SU-DHL-6 (cell line): Measurements from ENCODE around the gene CASS4.

Source experiments
- H2AFZ ChIP-seq: fragments of 200-600 bp; sonication (generic); 2 replicates; pipeline ENCODE4 v1.6.1; 2014; ENCODE audit warnings: low read depth, mild to moderate bottlenecking, moderate library complexity, mixed read lengths, antibody characterized with exemption, low read length; ENCODE audit not compliant: severe bottlenecking
- H3F3A ChIP-seq: fragments of 200-600 bp; shearing (Covaris generic); 2 replicates; pipeline ENCODE4 v1.6.0; 2016; ENCODE audit warnings: antibody characterized with exemption, mild to moderate bottlenecking; ENCODE audit not compliant: insufficient read depth
- H3K27ac ChIP-seq: fragments of 200-600 bp; sonication (generic); 2 replicates; pipeline ENCODE4 v1.5.1; 2016; ENCODE audit warnings: low read depth, mild to moderate bottlenecking, low read length, moderate library complexity, mixed read lengths
- H3K27me3 ChIP-seq: fragments of 200-600 bp; sonication (generic), shearing (Covaris generic); 2 replicates; pipeline ENCODE4 v1.6.0; 2014; ENCODE audit warnings: mild to moderate bottlenecking, low read length
- H3K36me3 ChIP-seq: fragments of 200-600 bp; sonication (generic); 2 replicates; pipeline ENCODE4 v1.6.1; 2014; ENCODE audit warnings: mild to moderate bottlenecking, low read length, mixed read lengths
- H3K4me2 ChIP-seq: fragments of 300-600, 200-600 bp; shearing (Covaris generic), sonication (generic); 2 replicates; pipeline ENCODE4 v1.6.0; 2014; ENCODE audit warnings: low read length, low read depth, mild to moderate bottlenecking; ENCODE audit not compliant: poor library complexity, severe bottlenecking
- H3K4me3 ChIP-seq: fragments of 200-600 bp; sonication (generic); 2 replicates; pipeline ENCODE4 v1.5.1; 2014; ENCODE audit warnings: antibody characterized with exemption, low read length, mild to moderate bottlenecking, mixed read lengths; ENCODE audit not compliant: insufficient read depth, poor library complexity, severe bottlenecking
- H3K79me2 ChIP-seq: fragments of 200-600 bp; sonication (generic); 2 replicates; pipeline ENCODE4 v1.6.1; 2014; ENCODE audit warnings: mild to moderate bottlenecking, low read length, moderate library complexity; ENCODE audit not compliant: insufficient read depth
- H3K9ac ChIP-seq: fragments of 200-600 bp; sonication (generic); 2 replicates; pipeline ENCODE4 v1.7.0; 2014; ENCODE audit warnings: mild to moderate bottlenecking, low read length
- H3K9me2 ChIP-seq: fragments of 200-600 bp; sonication (generic); replicated peaks from 2 replicates; pipeline ENCODE4 v1.6.1; 2014; ENCODE audit warnings: low read length; ENCODE audit not compliant: insufficient read depth
- H3K9me3 ChIP-seq: fragments of 200-600 bp; sonication (generic); 2 replicates; pipeline ENCODE4 v1.6.1; 2014; ENCODE audit warnings: low read length, mixed read lengths; ENCODE audit not compliant: insufficient read depth
- H4K20me1 ChIP-seq: fragments of 200-600 bp; sonication (generic); 2 replicates; pipeline ENCODE4 v1.6.1; 2014; ENCODE audit warnings: low read depth, mild to moderate bottlenecking, antibody characterized with exemption, low read length, moderate library complexity, mixed read lengths
- CTCF ChIP-seq: fragments of 200-600 bp; sonication (generic); IDR thresholded peaks from one replicate; pipeline ENCODE4 v1.5.1; 2017; ENCODE audit warnings: antibody characterized with exemption, mild to moderate bottlenecking, low read length, moderate library complexity; ENCODE audit not compliant: insufficient read depth, poor library complexity, severe bottlenecking
- EZH2phosphoT487 ChIP-seq: fragments of 200-600 bp; sonication (generic), shearing (Covaris generic); conservative IDR thresholded peaks from 2 replicates; pipeline ENCODE4 v1.6.1; 2018; ENCODE audit warnings: mild to moderate bottlenecking, antibody characterized with exemption, low read length, moderate library complexity, mixed read lengths

Gene CASS4

GRCh38 chr20:56438284-56438683, 26.2 kb downstream of the CASS4 start:
- Histone ChIP-seq H3K9me2 (no peaks in the 10 kb centered on the region), H3K79me2 (no peaks in the 10 kb centered on the region), H3K36me3 (no peaks in the 10 kb centered on the region), H3K4me3 (no peak overlapping the region), H4K20me1 (no peaks in the 10 kb centered on the region), H3F3A (no peaks in the 10 kb centered on the region), H3K27me3 (no peaks in the 10 kb centered on the region), H3K9ac (no peak overlapping the region), H2AFZ (no peak overlapping the region), H3K4me2 (no peak overlapping the region), H3K9me3 (no peaks in the 10 kb centered on the region), H3K27ac (no peak overlapping the region)
- no peak for TF ChIP-seq CTCF
- no peak for TF ChIP-seq EZH2phosphoT487

- Histone ChIP-seq H2AFZ (no peak overlapping the region), H3K9ac (no peak overlapping the region), H3K4me3 (no peak overlapping the region), H3K36me3 (no peaks in the 10 kb centered on the region), H3K79me2 (no peaks in the 10 kb centered on the region), H3K27ac (no peak overlapping the region), H3K9me2 (no peaks in the 10 kb centered on the region), H3K27me3 (no peaks in the 10 kb centered on the region), H3K9me3 (no peaks in the 10 kb centered on the region), H3K4me2 (no peak overlapping the region), H4K20me1 (no peaks in the 10 kb centered on the region), H3F3A (no peaks in the 10 kb centered on the region)
- TF ChIP-seq CTCF: no peak
- no peak for TF ChIP-seq EZH2phosphoT487
Observed at GRCh38 chr20:56439771-56440291, 27.8 kb downstream of the CASS4 start.

- Histone ChIP-seq H2AFZ (no peak overlapping the region), H3K79me2 (no peaks in the 10 kb centered on the region), H3K4me2 (no peak overlapping the region), H3K9ac (no peak overlapping the region), H3K36me3 (no peaks in the 10 kb centered on the region), H3K27ac (no peak overlapping the region), H4K20me1 (no peaks in the 10 kb centered on the region), H3F3A (no peaks in the 10 kb centered on the region), H3K9me2 (no peaks in the 10 kb centered on the region), H3K27me3 (no peaks in the 10 kb centered on the region), H3K4me3 (no peak overlapping the region), H3K9me3 (no peaks in the 10 kb centered on the region)
- TF ChIP-seq EZH2phosphoT487: no peak
Observed at GRCh38 chr20:56440346-56441007, 28.4 kb downstream of the CASS4 start.
